B cell (primary cell): ENCODE data around the gene HMGCS1.

ENCODE experiments used
- CTCF ChIP-seq: fragments of 200-600 bp; IDR thresholded peaks from one replicate; pipeline ENCODE4 v1.8.0; 2022; ENCODE audit warnings: antibody characterized with exemption, mild to moderate bottlenecking
- EZH2 ChIP-seq: IDR thresholded peaks from 2 replicates; pipeline ENCODE4 v1.6.1; 2012; ENCODE audit warnings: borderline replicate concordance, low read depth, mild to moderate bottlenecking, moderate library complexity, low read length; ENCODE audit not compliant: insufficient read depth, poor library complexity, severe bottlenecking

- no peak for TF ChIP-seq CTCF
- TF ChIP-seq EZH2: no peak
Observed at GRCh38 chr5:43256261-43256966, 56.8 kb downstream of the HMGCS1 start.
